NCI-H1105 (cell line): ENCODE data around the gene DEFB129.
A peak's percentile ranks its signal among the peaks of the same experiment; 100 is the strongest.
"Not testable (repeated sequence)": the region's sequence is repeated elsewhere in the genome, so short reads cannot be mapped to it uniquely, and the experiment has no call there.

Experiments used
- DNase-seq: peaks from one replicate; lab custom pipeline; 2025; lab: John Stamatoyannopoulos, UW

Gene DEFB129

DNA sequence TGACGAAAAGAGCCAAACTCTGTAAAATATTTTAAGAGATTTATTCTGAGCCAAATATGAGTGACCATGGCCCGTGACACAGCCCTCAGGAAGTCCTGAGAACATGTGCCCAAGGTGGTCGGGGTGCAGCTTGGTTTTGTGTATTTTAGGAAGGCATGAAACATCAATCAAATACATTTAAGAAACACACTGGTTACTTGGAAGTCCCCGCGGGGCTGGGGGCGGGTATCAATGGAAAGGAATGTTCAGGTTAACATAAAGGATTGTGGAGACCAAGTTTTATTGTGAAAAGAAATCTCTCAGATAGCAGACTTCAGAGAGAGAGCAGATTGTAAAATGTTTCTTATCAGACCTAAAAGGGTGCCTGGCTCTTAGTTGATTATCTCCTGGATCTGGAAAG, 26.4 kb downstream of the DEFB129 start:
- DNase-seq, result not testable (repeated sequence)

DNA sequence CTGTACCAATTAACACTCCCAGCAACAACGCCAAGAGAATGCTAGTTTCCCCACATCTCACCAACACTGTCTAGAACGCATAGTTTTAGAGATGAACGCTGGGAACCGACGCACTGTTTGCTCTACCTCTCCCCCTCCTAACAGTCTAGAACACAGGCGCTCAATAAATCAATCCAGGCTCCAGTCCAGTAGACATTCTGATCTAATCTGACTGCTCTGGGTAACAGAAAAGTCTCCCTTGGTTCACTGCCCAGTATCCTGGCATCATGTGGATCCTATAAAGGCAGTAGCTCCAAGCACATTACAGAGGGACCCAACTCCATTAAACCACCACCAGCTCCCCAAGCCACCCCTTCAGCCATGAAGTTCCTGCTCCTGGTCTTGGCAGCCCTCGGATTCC, 30.4 kb downstream of the DEFB129 start, which contains the start of gene DEFB132:
Gene DEFB132 (plus strand): TSS at position 306 of the 400 bp plus-strand sequence. CDS start 55 bp downstream, at position 361.
- DNase-seq, result no peak

DNA sequence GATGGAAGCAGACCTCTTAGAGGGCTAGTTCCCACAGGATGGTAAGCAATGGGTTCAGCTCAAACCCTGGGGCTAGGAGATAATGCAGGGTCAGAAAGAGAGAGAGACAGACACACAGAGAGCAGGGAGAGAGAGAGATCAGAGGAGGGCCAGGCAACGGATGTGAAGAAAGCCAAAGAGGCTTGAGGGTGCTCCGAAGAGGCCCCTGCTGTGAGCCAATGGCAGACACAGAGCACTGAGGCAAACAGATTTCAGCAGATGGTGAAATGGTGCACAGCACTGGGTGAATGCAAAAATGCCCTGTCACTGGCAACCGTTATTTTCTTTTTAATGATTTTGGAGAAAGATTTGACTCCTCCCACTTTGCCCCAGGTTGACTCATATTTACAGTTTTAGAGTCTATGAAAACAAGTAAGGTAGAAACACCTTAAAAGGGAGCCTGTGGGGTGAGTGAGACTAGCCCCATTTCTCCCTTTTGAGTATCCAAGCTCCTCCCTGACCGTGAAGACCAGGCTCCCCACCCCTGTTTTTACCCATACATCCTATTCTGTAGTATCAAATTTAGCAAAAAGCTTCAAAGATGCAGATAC, 31.3 kb downstream of the DEFB129 start:
- no peak for DNase-seq

DNA sequence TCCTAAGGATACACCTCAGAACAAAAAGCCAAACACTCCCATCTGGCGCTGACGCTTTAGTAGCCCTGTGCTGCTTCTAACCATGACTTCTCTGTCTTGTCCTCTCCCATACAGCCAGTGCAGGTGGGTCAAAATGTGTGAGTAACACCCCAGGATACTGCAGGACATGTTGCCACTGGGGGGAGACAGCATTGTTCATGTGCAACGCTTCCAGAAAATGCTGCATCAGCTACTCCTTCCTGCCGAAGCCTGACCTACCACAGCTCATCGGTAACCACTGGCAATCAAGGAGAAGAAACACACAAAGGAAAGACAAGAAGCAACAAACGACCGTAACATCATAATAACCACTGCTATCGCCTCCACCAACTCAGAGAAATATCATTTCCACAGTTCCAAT, 31.9 kb downstream of the DEFB129 start:
- no peak for DNase-seq

DNA sequence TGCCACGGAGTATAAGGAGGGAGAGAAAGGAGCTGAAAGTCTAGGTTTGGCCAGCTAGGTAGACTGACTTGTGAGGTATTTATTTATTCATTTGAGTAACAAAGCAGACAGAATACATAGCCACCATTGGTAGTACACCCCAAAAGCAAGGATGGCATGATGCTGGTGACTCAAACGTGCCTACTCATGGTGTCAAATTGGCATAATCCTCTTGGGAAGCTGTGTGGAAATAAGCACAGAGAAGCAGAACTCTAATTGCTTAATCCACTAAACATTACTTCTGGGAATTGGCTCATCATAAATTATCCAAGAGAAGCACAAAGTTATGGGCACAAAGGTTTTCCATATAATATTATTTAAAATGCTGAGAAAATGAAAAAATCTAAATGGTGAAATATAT, 32.9 kb downstream of the DEFB129 start:
- no peak for DNase-seq

DNA sequence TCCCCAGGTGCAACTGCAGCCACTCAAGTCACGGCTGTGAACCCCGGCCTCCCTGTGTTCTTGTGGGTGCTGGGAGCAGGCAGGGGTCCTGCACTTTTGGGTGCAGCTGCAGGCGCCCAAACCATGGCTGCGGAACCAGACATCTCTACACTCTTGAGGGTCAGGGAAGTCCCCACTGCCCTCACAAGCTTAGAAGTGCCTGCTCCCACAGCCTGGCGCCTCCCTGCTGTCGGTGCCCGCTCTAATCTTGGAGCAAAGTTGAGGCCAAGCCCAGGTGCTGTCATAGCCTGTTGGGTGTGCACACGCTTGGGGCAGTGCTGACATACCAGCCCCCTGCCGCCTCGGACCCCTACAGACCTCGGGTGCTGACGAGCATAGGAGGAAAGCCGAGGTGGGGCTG, 36.6 kb downstream of the DEFB129 start:
- DNase-seq, result no peak

DNA sequence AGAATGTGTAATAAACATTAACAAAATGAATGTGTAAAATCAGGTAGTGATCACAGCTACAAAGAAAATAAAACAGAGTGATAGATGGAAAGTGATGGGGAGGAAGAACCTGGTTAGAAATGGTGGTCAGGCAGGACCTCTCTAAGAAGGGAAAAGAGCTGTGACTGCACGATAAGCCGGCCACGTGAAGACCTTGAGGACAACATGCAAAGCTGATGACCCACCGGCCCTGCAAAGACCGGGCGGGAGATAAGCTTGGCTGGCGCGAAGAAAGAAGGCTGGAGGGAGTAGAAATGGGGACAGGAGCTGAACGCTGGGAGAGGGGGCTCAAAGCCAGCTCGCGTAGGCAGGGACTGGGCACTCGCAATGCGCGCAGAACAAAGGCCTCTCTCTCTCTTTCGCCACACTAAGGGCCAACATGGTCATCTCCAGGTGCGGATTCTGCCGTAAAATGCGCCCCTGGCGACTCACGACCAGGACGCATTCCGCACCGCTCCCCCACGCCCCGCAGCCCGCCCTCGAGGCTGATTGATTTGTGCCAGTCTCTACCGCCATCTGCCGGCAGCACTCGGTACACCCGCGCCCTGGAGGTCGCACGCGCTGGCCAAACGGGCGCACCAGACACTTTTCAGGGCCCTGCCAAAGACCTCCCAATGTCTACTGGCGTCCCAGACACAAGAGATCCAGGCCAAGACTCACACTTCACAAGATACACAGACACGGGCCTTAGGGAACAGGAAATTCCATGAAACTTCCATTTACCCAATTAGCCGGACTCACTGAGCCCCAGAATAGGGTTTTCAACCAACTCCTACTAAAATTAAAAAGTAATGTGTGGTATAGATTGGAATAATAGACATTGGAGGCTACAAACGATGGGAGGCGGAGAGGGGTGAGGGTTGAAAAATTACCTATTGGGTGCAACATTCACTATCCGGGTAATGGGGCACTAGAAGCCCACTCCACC, 39.8 kb downstream of the DEFB129 start:
- peak; percentile 91 for DNase-seq

DNA sequence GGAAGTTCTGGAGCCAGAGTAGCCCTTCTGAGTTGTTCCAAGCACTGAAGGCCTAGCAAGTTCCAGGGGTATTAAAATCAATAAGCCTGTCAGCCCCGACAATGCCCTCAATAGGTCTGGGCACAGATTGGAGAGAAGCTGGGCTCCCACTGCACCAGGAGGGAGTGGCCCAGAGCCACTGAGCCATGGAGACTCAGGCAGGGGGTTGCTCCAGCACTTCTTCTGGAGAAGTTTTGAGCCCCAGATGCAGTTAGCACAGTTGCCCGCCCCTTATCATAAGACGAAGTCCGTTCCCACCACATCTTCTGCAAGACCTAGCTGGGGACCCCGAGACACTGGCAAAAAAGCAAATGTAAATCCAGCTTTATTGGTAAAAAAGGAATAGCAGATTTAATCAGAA, 43.5 kb downstream of the DEFB129 start:
- no peak for DNase-seq

DNA sequence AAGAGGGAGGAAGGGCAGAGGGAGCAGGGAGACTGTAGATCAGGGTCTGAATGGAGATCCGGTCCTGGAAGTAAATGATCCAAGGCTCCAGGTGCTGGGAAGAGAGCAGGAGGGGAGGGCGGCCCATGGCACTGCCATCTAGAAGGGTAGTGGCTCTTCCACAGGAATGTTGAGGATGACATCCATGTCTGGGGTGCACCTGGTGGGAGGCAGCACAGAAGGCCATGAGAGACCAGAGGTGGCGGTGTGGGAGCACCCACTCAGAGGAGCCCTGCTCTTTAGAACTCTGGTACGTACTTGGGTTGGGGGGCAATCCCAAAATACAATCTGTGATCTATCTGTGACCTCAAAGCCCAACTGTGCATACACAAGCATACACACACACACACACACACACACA, 44.0 kb downstream of the DEFB129 start:
- no peak for DNase-seq

DNA sequence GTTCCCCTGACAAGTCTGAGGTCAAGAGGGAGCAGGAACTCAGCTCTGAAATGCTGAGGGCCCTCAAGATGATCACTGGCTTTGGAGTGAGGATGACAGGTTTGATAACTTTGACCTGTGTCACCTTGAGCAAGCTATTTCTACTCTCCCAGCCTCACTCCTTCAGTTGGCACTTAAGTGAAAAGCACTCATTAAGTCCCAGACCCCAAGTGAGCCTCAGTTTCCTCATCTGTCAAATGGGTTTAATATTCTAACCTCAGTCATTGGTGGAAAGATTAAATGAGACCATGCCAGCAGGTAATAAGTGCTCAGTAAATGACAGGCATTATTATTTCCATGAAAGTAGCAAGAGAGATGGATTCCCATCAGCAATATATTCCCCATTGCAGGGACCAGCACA, 44.5 kb downstream of the DEFB129 start:
- DNase-seq, result no peak

DNA sequence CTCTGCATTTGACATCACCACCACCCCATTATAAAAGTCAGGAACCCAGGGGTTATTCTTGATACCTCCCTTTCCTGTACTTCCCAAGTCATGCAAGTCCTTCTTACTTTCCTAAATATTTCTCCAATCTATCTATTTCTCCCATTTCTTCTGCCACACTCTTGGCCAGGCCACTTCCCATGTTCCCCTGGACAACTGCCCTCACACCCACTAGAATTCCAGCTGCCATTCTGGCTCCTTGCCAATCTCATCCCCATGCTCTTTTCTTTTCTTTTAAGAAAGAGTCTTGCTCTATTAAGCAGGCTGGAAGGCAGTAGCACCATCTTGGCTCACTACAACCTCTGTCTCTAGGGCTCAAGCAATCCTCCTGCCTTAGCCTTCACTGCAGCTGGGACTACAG, 45.7 kb downstream of the DEFB129 start:
- no peak for DNase-seq

DNA sequence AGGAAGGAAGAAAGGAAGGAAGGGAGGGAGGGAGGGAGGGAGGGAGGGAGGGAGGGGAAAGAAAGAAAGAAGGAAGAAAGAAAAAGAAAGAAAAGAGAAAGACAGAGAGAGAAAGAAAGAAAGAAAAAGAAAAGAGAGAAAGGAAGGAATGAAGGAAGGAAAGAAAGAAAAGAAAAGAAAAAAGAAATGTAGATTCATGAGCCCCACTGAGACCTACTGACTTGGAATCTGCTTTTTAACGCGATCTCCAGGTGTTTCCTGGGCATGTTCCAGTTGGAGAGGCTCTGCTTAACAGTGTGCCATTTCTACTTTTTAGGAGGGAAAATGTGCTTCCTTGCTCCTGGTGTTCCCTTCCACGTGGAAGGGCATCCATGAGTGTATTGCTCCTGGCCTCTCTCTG, 46.8 kb downstream of the DEFB129 start:
- no peak for DNase-seq

DNA sequence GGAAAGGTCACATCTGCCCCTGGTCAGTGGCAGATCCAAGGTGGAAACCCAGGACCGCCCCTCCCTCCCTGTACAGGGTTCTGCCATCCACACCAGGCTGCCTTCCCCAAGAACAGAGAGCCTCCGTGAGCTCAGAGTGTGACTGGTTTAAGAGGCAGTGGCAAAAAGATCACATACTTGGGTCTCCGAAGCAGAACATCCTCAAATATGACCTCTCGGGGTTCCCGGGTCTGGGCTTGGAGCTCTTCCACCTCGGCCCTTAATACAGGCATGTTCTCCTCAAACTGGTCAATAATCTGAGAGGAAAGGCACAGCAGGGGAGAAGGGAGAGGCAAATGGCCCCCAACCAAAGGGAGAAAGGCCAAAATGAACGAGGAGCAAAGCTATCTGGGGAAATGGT, 48.7 kb downstream of the DEFB129 start:
- DNase-seq, result no peak

DNA sequence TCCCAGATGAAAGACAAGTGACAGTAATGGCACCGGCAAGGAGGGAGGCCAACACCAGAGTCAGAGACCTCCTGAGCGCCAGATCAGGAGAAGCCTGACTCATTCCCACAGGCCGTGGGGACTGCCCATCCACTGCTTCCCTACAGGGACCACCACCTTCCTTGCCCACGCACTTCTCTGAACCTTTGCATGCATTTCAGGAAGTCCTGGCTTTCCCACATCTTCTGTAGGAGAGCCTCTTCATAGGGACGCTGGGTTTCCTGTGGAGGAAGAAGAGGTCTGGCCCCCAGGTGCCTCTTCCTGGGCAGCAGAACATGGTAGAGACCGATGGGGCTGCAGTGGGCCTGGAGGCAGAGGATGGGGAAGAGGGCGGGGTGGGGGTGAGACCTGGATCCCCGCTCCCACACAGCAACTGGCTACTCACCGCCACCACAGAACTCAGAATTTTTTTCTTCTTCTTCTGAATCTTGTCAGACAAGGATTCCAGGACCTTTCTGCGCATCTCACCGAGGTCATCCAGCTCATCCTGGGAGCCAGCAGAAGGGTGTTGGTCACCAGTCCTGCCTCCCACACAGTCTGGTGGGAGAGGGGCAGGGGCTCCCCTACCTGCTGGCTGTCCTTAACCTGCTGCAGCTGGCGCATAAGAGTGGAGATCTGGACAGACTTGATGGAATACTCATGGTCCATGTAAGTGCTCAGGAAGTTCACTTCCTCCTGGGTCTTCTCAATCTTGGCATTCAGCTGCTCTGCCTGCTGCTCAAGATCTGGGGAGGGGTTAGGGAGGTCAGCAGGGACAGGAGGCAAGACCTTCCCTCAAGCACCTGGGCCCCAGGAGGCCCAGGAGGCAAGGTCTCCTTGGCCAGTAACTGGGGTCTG, 49.8 kb downstream of the DEFB129 start:
- DNase-seq, result no peak

DNA sequence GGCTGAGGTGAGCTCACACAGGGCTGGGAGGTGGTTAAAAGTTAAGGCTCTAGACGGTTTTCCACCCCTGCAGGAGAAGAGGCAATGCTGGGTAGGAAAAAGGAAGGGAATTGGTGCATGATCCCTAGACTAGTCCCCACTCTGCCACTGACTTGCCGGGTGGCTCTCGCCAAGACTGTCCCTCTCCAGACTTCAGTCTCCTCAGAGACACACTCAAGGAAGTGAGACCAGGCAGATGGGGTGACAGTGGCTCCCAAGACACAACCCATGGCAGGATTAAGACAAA, 50.4 kb downstream of the DEFB129 start:
- no peak for DNase-seq

DNA sequence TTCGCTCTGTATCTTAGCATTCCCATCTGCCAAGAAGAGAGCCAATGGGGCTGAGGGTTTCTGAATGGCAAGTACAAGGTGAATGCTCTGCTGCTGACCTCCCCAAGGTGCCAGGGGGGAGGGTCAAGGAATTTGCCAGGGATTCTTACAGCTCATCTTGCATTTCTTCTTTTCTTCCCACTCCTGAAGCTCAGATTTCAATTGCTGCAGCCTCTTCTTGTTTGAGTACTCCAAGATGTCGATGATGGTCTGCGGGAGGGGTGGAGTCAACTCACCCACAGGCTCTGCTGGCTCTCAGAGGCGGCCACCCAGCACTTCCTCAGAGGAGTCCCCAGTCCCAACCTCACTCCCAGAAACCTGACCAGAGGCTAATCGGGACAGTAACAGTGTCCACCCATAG, 51.1 kb downstream of the DEFB129 start:
- no peak for DNase-seq

DNA sequence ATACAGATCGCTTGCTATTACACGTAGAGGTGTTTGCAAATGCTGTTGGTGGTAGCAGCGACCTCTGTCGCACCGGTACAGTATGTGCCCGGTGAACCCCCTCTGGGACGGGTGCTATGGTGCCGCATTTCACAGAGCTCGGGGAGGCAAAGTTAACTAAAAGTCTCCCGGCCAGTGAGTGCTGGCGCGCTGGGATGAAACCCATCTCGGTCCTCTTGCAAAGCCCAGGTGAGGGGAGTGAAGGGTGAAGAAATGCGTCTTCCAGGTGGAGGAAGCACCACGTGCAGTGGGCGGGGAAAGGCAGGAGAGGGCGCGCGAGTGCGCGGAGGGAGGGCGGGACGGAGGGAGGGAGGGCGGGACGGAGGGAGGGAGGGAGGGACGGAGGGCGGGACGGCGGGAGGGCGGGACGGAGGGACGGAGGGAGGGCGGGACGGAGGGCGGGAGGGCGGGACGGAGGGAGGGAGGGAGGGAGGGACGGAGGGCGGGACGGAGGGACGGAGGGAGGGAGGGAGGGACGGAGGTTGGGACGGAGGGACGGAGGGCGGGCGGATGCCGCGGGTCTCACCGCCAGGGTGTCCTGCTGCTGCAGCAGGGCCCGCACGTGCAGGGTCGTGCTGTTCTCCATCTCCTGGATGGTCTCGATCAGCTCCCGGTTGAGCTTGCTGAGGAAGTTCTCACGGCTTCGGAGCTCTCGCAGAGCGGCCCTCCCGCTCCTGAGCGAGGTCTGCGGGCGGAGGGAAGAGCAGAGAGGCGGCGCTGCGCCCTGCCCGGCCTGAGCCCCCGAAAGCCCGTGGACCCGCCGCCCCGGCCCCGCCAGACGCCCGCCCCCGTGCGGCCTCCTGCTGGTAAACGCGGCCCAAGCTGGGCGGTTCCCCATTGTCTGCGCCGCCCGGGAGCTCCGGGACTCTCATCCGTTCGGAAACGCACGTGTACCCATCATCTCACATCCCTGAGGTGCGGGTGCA, 51.8 kb downstream of the DEFB129 start:
- DNase-seq, result no peak
